Neural cell (in vitro differentiated cells): ENCODE data around the gene ASB10.

Experiments
- EP300 ChIP-seq: fragments of 450-650 bp; conservative IDR thresholded peaks from 2 replicates; pipeline ENCODE4 v1.6.1; 2014; ENCODE audit warnings: antibody characterized with exemption, mild to moderate bottlenecking, moderate library complexity; ENCODE audit not compliant: poor library complexity, severe bottlenecking
- EZH2 ChIP-seq: fragments of 200-600, 300-800 bp; shearing (Covaris generic), sonication (generic); IDR thresholded peaks from 2 replicates; pipeline ENCODE4 v1.6.1; 2014; ENCODE audit warnings: antibody characterized with exemption, low read length, borderline replicate concordance, mild to moderate bottlenecking; ENCODE audit not compliant: insufficient read depth, poor library complexity, severe bottlenecking
- POLR2AphosphoS5 ChIP-seq: IDR thresholded peaks from 2 replicates; pipeline ENCODE4 v1.6.1; 2012
- SMC3 ChIP-seq: fragments of 450-650 bp; conservative IDR thresholded peaks from 2 replicates; pipeline ENCODE4 v1.6.1; 2014; ENCODE audit warnings: antibody characterized with exemption, mild to moderate bottlenecking, moderate library complexity; ENCODE audit not compliant: poor library complexity
- TAF1 ChIP-seq: IDR thresholded peaks from 2 replicates; pipeline ENCODE4 v1.6.1; 2012; ENCODE audit warnings: low read depth
- TF ChIP-seq, protein P1 (sequence below): fragments of 450-650 bp; IDR thresholded peaks from 2 replicates; pipeline ENCODE4 v1.5.1; 2014; ENCODE audit warnings: antibody characterized with exemption, mild to moderate bottlenecking, moderate library complexity; ENCODE audit not compliant: poor library complexity, severe bottlenecking
- TF ChIP-seq, protein P2 (sequence below): IDR thresholded peaks from 2 replicates; pipeline ENCODE4 v1.6.1; 2012; ENCODE audit warnings: borderline replicate concordance

DNA sequence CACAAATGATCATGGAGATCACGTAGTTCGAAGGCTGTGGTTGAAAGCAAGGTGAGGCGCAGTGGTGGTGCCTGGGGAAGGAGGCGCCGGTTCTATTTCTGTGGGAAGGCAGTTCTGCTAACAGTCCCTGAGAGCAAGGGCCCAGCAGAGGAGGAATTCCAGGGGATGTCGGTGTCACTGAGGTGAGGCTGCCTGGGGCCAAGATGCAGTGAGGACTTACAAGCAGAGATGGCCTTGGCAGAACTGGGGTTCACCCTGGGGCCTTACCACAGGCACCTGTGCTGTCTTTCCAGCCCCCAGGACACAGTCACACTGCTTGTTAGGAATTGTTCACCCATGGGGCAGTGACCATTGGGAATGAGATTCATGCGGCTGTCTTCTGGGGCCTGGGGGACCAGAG lies 46.2 kb downstream of the ASB10 start:
- TF ChIP-seq, protein P1, sequence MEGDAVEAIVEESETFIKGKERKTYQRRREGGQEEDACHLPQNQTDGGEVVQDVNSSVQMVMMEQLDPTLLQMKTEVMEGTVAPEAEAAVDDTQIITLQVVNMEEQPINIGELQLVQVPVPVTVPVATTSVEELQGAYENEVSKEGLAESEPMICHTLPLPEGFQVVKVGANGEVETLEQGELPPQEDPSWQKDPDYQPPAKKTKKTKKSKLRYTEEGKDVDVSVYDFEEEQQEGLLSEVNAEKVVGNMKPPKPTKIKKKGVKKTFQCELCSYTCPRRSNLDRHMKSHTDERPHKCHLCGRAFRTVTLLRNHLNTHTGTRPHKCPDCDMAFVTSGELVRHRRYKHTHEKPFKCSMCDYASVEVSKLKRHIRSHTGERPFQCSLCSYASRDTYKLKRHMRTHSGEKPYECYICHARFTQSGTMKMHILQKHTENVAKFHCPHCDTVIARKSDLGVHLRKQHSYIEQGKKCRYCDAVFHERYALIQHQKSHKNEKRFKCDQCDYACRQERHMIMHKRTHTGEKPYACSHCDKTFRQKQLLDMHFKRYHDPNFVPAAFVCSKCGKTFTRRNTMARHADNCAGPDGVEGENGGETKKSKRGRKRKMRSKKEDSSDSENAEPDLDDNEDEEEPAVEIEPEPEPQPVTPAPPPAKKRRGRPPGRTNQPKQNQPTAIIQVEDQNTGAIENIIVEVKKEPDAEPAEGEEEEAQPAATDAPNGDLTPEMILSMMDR = no peak
- TF ChIP-seq POLR2AphosphoS5 = no peak
- no peak for TF ChIP-seq TAF1
- TF ChIP-seq EZH2 = no peak
- no peak for TF ChIP-seq EP300
- no peak for TF ChIP-seq SMC3
- TF ChIP-seq, protein P2, sequence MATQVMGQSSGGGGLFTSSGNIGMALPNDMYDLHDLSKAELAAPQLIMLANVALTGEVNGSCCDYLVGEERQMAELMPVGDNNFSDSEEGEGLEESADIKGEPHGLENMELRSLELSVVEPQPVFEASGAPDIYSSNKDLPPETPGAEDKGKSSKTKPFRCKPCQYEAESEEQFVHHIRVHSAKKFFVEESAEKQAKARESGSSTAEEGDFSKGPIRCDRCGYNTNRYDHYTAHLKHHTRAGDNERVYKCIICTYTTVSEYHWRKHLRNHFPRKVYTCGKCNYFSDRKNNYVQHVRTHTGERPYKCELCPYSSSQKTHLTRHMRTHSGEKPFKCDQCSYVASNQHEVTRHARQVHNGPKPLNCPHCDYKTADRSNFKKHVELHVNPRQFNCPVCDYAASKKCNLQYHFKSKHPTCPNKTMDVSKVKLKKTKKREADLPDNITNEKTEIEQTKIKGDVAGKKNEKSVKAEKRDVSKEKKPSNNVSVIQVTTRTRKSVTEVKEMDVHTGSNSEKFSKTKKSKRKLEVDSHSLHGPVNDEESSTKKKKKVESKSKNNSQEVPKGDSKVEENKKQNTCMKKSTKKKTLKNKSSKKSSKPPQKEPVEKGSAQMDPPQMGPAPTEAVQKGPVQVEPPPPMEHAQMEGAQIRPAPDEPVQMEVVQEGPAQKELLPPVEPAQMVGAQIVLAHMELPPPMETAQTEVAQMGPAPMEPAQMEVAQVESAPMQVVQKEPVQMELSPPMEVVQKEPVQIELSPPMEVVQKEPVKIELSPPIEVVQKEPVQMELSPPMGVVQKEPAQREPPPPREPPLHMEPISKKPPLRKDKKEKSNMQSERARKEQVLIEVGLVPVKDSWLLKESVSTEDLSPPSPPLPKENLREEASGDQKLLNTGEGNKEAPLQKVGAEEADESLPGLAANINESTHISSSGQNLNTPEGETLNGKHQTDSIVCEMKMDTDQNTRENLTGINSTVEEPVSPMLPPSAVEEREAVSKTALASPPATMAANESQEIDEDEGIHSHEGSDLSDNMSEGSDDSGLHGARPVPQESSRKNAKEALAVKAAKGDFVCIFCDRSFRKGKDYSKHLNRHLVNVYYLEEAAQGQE = no peak
